Measurements from ENCODE around the gene NOVA2.
A peak's percentile ranks its signal among the peaks of the same experiment; 100 is the strongest.
"Not testable (repeated sequence)": the region's sequence is repeated elsewhere in the genome, so short reads cannot be mapped to it uniquely, and the experiment has no call there.

The NOVA2 gene

GRCh38 chr19:45899253-45899652 lies 74.4 kb downstream of the NOVA2 start:
- no peak for DNase-seq (ENCODE audit: low read depth in 4 of 4, low spot score in 1 of 4)

- no peak for DNase-seq (ENCODE audit: low read depth in 4 of 4, low spot score in 1 of 4)
These were observed 76.3 kb downstream of the NOVA2 start for GRCh38 chr19:45897261-45897812.

GRCh38 chr19:45895983-45896599 lies 77.6 kb downstream of the NOVA2 start:
- DNase-seq (ENCODE audit: low read depth in 4 of 4, low spot score in 1 of 4), result not testable (repeated sequence)

GRCh38 chr19:45895519-45895972 lies 78.1 kb downstream of the NOVA2 start:
- no peak for DNase-seq (ENCODE audit: low read depth in 4 of 4, low spot score in 1 of 4)

GRCh38 chr19:45890877-45891276 lies 82.8 kb downstream of the NOVA2 start:
- DNase-seq (ENCODE audit: low read depth in 4 of 4, low spot score in 1 of 4), result no peak

GRCh38 chr19:45889210-45889885 lies 84.3 kb downstream of the NOVA2 start:
- DNase-seq (ENCODE audit: low read depth in 4 of 4, low spot score in 1 of 4), result no peak

GRCh38 chr19:45887200-45887710 lies 86.4 kb downstream of the NOVA2 start:
- DNase-seq (ENCODE audit: low read depth in 4 of 4, low spot score in 1 of 4), result no peak

GRCh38 chr19:45886427-45887199 lies 87.1 kb downstream of the NOVA2 start:
- DNase-seq (ENCODE audit: low read depth in 4 of 4, low spot score in 1 of 4), result peak; percentile 65 to 83 (median 74)

- peak; percentile 71 to 81 (median 79) for DNase-seq (ENCODE audit: low read depth in 4 of 4, low spot score in 1 of 4)
These were observed 87.9 kb downstream of the NOVA2 start, which contains the start of gene IRF2BP1 for GRCh38 chr19:45885556-45886426. TSS of gene IRF2BP1 (minus strand) at chr19:45886141. CDS start at chr19:45885774, 367 bp downstream.

- no peak for DNase-seq (ENCODE audit: low read depth in 4 of 4, low spot score in 1 of 4)
These were observed 88.7 kb downstream of the NOVA2 start for GRCh38 chr19:45884682-45885555.

- no peak for DNase-seq (ENCODE audit: low read depth in 4 of 4, low spot score in 1 of 4)
These were observed 89.6 kb downstream of the NOVA2 start for GRCh38 chr19:45883881-45884681.

Data from stimulated activated CD4-positive, alpha-beta T cell treated with anti-CD3 and anti-CD28 coated beads, Interleukin-1b, Interleukin-23, amount 100 ng/mL, for 24 hours (primary cell).